ENCODE measurements around the gene KDM7A.

The KDM7A gene

GRCh38 chr7:140048138-140048537 lies 128.6 kb downstream of the KDM7A start:
- TF ChIP-seq CTCF (IDR thresholded peaks at IDR 0.05; ENCODE audit: borderline replicate concordance, insufficient read depth, low read depth, low read length): no peak
- no peak overlapping the region for H3K4me3 ChIP-seq (ENCODE audit: low read depth, low read length)

- H3K4me3 ChIP-seq (ENCODE audit: low read depth, low read length): no peak overlapping the region
- no peak for TF ChIP-seq CTCF (IDR thresholded peaks at IDR 0.05; ENCODE audit: borderline replicate concordance, insufficient read depth, low read depth, low read length)
Measured at GRCh38 chr7:140047197-140047596, 129.6 kb downstream of the KDM7A start.

GRCh38 chr7:140045697-140046096 lies 131.1 kb downstream of the KDM7A start:
- TF ChIP-seq CTCF (IDR thresholded peaks at IDR 0.05; ENCODE audit: borderline replicate concordance, insufficient read depth, low read depth, low read length): no peak
- H3K4me3 ChIP-seq (ENCODE audit: low read depth, low read length): no peak overlapping the region

GRCh38 chr7:140044251-140044650 lies 132.5 kb downstream of the KDM7A start:
- no peak overlapping the region for H3K4me3 ChIP-seq (ENCODE audit: low read depth, low read length)

GRCh38 chr7:140042386-140042670 lies 134.5 kb downstream of the KDM7A start:
- TF ChIP-seq CTCF (IDR thresholded peaks at IDR 0.05; ENCODE audit: borderline replicate concordance, insufficient read depth, low read depth, low read length): no peak
- no peak overlapping the region for H3K4me3 ChIP-seq (ENCODE audit: low read depth, low read length)

More at GRCh38 chr7:140044251-140044650, 132.5 kb downstream of the KDM7A start:
- no peak for TF ChIP-seq CTCF (IDR thresholded peaks at IDR 0.05; ENCODE audit: borderline replicate concordance, insufficient read depth, low read depth, low read length)

GRCh38 chr7:140041659-140042385 lies 135.0 kb downstream of the KDM7A start:
- H3K4me3 ChIP-seq (ENCODE audit: low read depth, low read length): no peak overlapping the region
- no peak for TF ChIP-seq CTCF (IDR thresholded peaks at IDR 0.05; ENCODE audit: borderline replicate concordance, insufficient read depth, low read depth, low read length)

GRCh38 chr7:140039896-140040295 lies 136.9 kb downstream of the KDM7A start:
- no peak for TF ChIP-seq CTCF (IDR thresholded peaks at IDR 0.05; ENCODE audit: borderline replicate concordance, insufficient read depth, low read depth, low read length)

More at GRCh38 chr7:140039896-140040295, 136.9 kb downstream of the KDM7A start:
- no peak overlapping the region for H3K4me3 ChIP-seq (ENCODE audit: low read depth, low read length)
